ENCODE data around the gene SPATA18.

- TF ChIP-seq YY1 (IDR thresholded peaks at IDR 0.05; ENCODE audit: insufficient read depth, insufficient read length), result no peak
- TF ChIP-seq SUZ12 (IDR thresholded peaks at IDR 0.05; ENCODE audit: extremely low read depth, insufficient read depth, insufficient read length), result no peak
These were observed 35.7 kb upstream of the SPATA18 start for GRCh38 chr4:52015366-52015765.
